Loucy (cell line): ENCODE measurements around the gene UQCR11.

Experiments used
- H2AFZ ChIP-seq: fragments of 200-600 bp; sonication (generic); 2 replicates; pipeline ENCODE4 v1.6.0; 2016; ENCODE audit warnings: antibody characterized with exemption, mild to moderate bottlenecking, low read length, moderate library complexity
- H3F3A ChIP-seq: fragments of 200-600 bp; 2 replicates; pipeline ENCODE4 v1.6.0; 2016; ENCODE audit warnings: antibody characterized with exemption, low read depth, mild to moderate bottlenecking
- H3K27me3 ChIP-seq: fragments of 200-600 bp; sonication (generic); 2 replicates; pipeline ENCODE4 v1.6.1; 2014; ENCODE audit warnings: low read length, mild to moderate bottlenecking; ENCODE audit not compliant: insufficient read depth, poor library complexity, severe bottlenecking
- H3K36me3 ChIP-seq: fragments of 200-600 bp; sonication (generic); 2 replicates; pipeline ENCODE4 v1.6.1; 2016; ENCODE audit warnings: low read length; ENCODE audit not compliant: insufficient read depth
- H3K4me1 ChIP-seq: fragments of 200-600 bp; sonication (generic); 2 replicates; pipeline ENCODE4 v1.5.1; 2014; ENCODE audit warnings: low read length, mild to moderate bottlenecking; ENCODE audit not compliant: insufficient read depth, poor library complexity, severe bottlenecking
- H3K4me2 ChIP-seq: fragments of 200-600 bp; sonication (generic); 2 replicates; pipeline ENCODE4 v1.6.0; 2014; ENCODE audit warnings: antibody characterized with exemption, low read length, low read depth, mild to moderate bottlenecking; ENCODE audit not compliant: poor library complexity, severe bottlenecking
- H3K4me3 ChIP-seq: fragments of 200-600 bp; sonication (generic); 2 replicates; pipeline ENCODE4 v1.5.1; 2014; ENCODE audit warnings: low read length, mild to moderate bottlenecking, mixed read lengths; ENCODE audit not compliant: poor library complexity, severe bottlenecking
- H3K79me2 ChIP-seq: fragments of 200-600 bp; sonication (generic); 2 replicates; pipeline ENCODE4 v1.6.1; 2014; ENCODE audit warnings: low read length; ENCODE audit not compliant: insufficient read depth
- H3K9ac ChIP-seq: fragments of 200-600 bp; sonication (generic); 2 replicates; pipeline ENCODE4 v1.6.0; 2014; ENCODE audit warnings: mild to moderate bottlenecking, low read depth, low read length, moderate library complexity; ENCODE audit not compliant: poor library complexity, severe bottlenecking
- H3K9me2 ChIP-seq: fragments of 200-600 bp; sonication (generic); replicated peaks from 2 replicates; pipeline ENCODE4 v1.6.1; 2016; ENCODE audit warnings: low read depth, low read length, mixed read lengths
- H3K9me3 ChIP-seq: fragments of 200-600 bp; sonication (generic); 2 replicates; pipeline ENCODE4 v1.6.1; 2014; ENCODE audit warnings: mild to moderate bottlenecking, antibody characterized with exemption, low read length, low read depth; ENCODE audit not compliant: insufficient read depth
- H4K20me1 ChIP-seq: fragments of 200-600 bp; sonication (generic); 2 replicates; pipeline ENCODE4 v1.6.0; 2014; ENCODE audit warnings: antibody characterized with exemption, low read length, mild to moderate bottlenecking; ENCODE audit not compliant: insufficient read depth, poor library complexity, severe bottlenecking
- CTCF ChIP-seq: fragments of 200-600 bp; sonication (generic); conservative IDR thresholded peaks from 2 replicates; pipeline ENCODE4 v1.5.1; 2014; ENCODE audit warnings: mild to moderate bottlenecking, antibody characterized with exemption, low read length
- EZH2phosphoT487 ChIP-seq: fragments of 200-600 bp; IDR thresholded peaks from 2 replicates; pipeline ENCODE4 v1.6.1; 2018; ENCODE audit warnings: antibody characterized with exemption, mild to moderate bottlenecking, moderate library complexity, borderline replicate concordance

UQCR11 gene

GRCh38 chr19:1636325-1637236 lies 31.3 kb upstream of the UQCR11 start:
- Histone ChIP-seq H3K4me1 (no peaks in the 10 kb centered on the region), H3K4me3 (no peak overlapping the region), H3K9me3 (no peaks in the 10 kb centered on the region), H4K20me1 (peaks cover 72% of the 10 kb centered on the region), H3K9ac (no peak overlapping the region), H3K79me2 (peaks cover 84% of the 10 kb centered on the region), H3K27me3 (no peaks in the 10 kb centered on the region), H3K4me2 (no peak overlapping the region), H3K36me3 (peaks cover 80% of the 10 kb centered on the region; the same call in 1 of the 2 replicates), H3F3A (no peaks in the 10 kb centered on the region), H3K9me2 (no peaks in the 10 kb centered on the region), H2AFZ (no peak overlapping the region)
- no peak for TF ChIP-seq EZH2phosphoT487
- TF ChIP-seq CTCF = no peak

GRCh38 chr19:1634938-1635243 lies 29.6 kb upstream of the UQCR11 start:
- no peaks in the 10 kb centered on the region for H3K9me3 ChIP-seq
- no peaks in the 10 kb centered on the region for H3F3A ChIP-seq
- no peak overlapping the region for H3K9ac ChIP-seq
- no peaks in the 10 kb centered on the region for H3K9me2 ChIP-seq
- peaks cover 85% of the 10 kb centered on the region; the same call in 1 of the 2 replicates for H3K36me3 ChIP-seq
- TF ChIP-seq EZH2phosphoT487 = no peak
- no peak for TF ChIP-seq CTCF
- no peak overlapping the region for H2AFZ ChIP-seq
- no peak overlapping the region for H3K4me3 ChIP-seq
- no peak overlapping the region for H3K4me2 ChIP-seq
- H3K4me1 ChIP-seq = no peaks in the 10 kb centered on the region
- no peaks in the 10 kb centered on the region for H3K27me3 ChIP-seq
- H3K79me2 ChIP-seq = peaks cover 85% of the 10 kb centered on the region
- H4K20me1 ChIP-seq = peaks cover 72% of the 10 kb centered on the region

GRCh38 chr19:1634242-1634937 lies 29.1 kb upstream of the UQCR11 start:
- no peaks in the 10 kb centered on the region for H3K4me1 ChIP-seq
- no peak overlapping the region for H3K4me3 ChIP-seq
- no peak overlapping the region for H3K4me2 ChIP-seq
- H4K20me1 ChIP-seq = peaks cover 72% of the 10 kb centered on the region
- H3K36me3 ChIP-seq = peaks cover 81% of the 10 kb centered on the region; the same call in 1 of the 2 replicates
- no peak for TF ChIP-seq EZH2phosphoT487
- TF ChIP-seq CTCF = no peak
- H3K79me2 ChIP-seq = peaks cover 85% of the 10 kb centered on the region
- H3K9ac ChIP-seq = no peak overlapping the region
- H2AFZ ChIP-seq = no peak overlapping the region
- no peaks in the 10 kb centered on the region for H3K9me2 ChIP-seq
- H3K9me3 ChIP-seq = no peaks in the 10 kb centered on the region
- H3K27me3 ChIP-seq = no peaks in the 10 kb centered on the region
- no peaks in the 10 kb centered on the region for H3F3A ChIP-seq
